HEK293 (cell line): ENCODE data around the gene UNC80.

Experiments used
- KLF16 ChIP-seq: fragments of 450-650 bp; formaldehyde crosslinking; IDR thresholded peaks from 2 replicates; pipeline ENCODE4 v1.5.1; 2017; ENCODE audit warnings: missing biosample characterization, missing genetic modification characterization
- YY1 ChIP-seq: fragments of 450-650 bp; formaldehyde crosslinking; IDR thresholded peaks from 2 replicates; pipeline ENCODE4 v1.5.1; 2018; ENCODE audit warnings: missing biosample characterization, missing genetic modification characterization
- ZNF223 ChIP-seq: fragments of 450-650 bp; formaldehyde crosslinking; IDR thresholded peaks from 2 replicates; pipeline ENCODE4 v1.5.1; 2016; ENCODE audit warnings: missing biosample characterization, missing genetic modification characterization
- ZNF274 ChIP-seq, 2 experiments: fragments of 200-500 bp in 1 of 2; fragments of 450-650 bp in 1 of 2; sonication (Bioruptor generic) in 1 of 2; formaldehyde crosslinking in 1 of 2; IDR thresholded peaks; 2 replicates each; pipeline versions ENCODE4 v1.5.1 to v1.6.1; 2014 to 2016; ENCODE audit warnings: borderline replicate concordance in 1 of 2, inconsistent platforms in 1 of 2, low read length in 1 of 2, missing biosample characterization in 1 of 2, missing genetic modification characterization in 1 of 2
- ZNF302 ChIP-seq: fragments of 450-650 bp; formaldehyde crosslinking; IDR thresholded peaks from 2 replicates; pipeline ENCODE4 v1.5.1; 2016; ENCODE audit warnings: missing biosample characterization, missing genetic modification characterization, low read depth
- TF ChIP-seq, protein P1 (sequence below): fragments of 450-650 bp; formaldehyde crosslinking; IDR thresholded peaks from 2 replicates; pipeline ENCODE4 v1.5.1; 2016; ENCODE audit warnings: missing biosample characterization, missing genetic modification characterization
- TF ChIP-seq, protein P2 (sequence below): fragments of 450-650 bp; formaldehyde crosslinking; IDR thresholded peaks from 2 replicates; pipeline ENCODE4 v1.5.1; 2016; ENCODE audit warnings: missing biosample characterization, missing genetic modification characterization

DNA sequence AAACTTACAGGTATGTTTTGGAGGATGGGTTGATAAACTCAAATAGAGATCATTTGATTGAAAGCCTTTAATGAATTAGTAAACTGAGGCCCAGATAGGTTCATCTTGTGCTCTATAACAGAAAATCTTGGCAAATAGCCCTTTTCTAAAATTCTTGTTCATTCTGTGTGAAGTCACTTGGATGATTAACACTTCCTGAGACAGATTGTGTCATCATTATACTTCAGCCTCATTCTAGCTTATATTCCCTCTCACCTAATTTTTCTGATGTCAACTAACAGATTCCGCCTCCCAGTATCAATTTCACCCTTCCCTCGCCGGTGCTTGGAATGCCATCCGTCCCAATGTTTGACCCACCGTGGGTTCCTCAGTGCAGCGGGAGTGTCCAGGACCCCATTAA is 146.6 kb downstream of the UNC80 start:
- no peak for TF ChIP-seq ZNF302 (tag by site-specific recombination)
- no peak for TF ChIP-seq ZNF223 (tag by site-specific recombination)
- no peak for TF ChIP-seq YY1 (tag by site-specific recombination)
- TF ChIP-seq, protein P1, sequence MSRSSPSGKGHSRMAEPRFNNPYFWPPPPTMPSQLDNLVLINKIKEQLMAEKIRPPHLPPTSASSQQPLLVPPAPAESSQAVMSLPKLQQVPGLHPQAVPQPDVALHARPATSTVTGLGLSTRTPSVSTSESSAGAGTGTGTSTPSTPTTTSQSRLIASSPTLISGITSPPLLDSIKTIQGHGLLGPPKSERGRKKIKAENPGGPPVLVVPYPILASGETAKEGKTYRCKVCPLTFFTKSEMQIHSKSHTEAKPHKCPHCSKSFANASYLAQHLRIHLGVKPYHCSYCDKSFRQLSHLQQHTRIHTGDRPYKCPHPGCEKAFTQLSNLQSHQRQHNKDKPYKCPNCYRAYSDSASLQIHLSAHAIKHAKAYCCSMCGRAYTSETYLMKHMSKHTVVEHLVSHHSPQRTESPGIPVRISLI (tag by site-specific recombination) = no peak
- no peak for TF ChIP-seq KLF16 (tag by site-specific recombination)
- TF ChIP-seq, protein P2, sequence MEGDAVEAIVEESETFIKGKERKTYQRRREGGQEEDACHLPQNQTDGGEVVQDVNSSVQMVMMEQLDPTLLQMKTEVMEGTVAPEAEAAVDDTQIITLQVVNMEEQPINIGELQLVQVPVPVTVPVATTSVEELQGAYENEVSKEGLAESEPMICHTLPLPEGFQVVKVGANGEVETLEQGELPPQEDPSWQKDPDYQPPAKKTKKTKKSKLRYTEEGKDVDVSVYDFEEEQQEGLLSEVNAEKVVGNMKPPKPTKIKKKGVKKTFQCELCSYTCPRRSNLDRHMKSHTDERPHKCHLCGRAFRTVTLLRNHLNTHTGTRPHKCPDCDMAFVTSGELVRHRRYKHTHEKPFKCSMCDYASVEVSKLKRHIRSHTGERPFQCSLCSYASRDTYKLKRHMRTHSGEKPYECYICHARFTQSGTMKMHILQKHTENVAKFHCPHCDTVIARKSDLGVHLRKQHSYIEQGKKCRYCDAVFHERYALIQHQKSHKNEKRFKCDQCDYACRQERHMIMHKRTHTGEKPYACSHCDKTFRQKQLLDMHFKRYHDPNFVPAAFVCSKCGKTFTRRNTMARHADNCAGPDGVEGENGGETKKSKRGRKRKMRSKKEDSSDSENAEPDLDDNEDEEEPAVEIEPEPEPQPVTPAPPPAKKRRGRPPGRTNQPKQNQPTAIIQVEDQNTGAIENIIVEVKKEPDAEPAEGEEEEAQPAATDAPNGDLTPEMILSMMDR (tag by site-specific recombination) = no peak
- TF ChIP-seq ZNF274 (IDR thresholded peaks at IDR 0.05; ENCODE audit: low read length) = no peak
- TF ChIP-seq ZNF274 (tag by site-specific recombination; IDR thresholded peaks at IDR 0.05; ENCODE audit: borderline replicate concordance) = no peak
